ENCODE measurements around the gene FOXP1.
A peak's percentile ranks its signal among the peaks of the same experiment; 100 is the strongest.

The FOXP1 gene

DNA sequence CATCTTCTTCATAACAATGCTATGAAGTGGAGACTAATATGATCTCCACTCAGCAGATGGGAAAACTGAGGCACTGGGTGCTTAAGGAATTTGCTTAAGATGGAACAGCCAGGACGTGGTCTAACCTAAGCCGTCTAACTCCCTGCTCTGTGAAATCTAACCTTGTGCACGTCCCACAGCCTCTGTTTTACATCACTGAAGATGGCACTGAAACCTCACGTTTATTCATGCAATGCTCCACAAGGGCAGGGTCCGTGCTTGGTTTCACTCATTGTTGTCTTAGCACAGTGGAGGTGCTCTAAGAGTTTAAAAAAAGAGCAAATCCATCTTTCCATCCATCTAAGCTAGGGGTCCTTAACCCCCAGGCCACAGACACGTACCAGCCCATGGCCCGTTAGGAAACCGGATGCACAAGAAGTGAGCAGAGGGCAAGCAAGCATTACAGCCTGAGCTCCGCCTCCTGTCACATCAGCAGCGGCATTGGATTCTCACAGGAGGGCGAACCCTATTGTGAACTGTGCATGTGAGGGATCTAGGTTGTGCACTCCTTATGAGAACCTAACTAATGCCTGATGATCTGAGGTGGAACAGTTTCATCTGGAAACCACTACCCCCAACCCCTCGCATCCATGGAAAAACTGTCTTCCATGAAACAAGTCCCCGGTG lies 118.0 kb downstream of the FOXP1 start:
- TF ChIP-seq JUND (IDR thresholded peaks at IDR 0.05; ENCODE audit: low read depth): no peak
- in situ Hi-C loops (cut with HindIII; ENCODE audit: low pct_unique_long_range_greater_than_20kb, low sequenced_read_pairs): no loop called here
- DNase-seq (ENCODE audit: low read depth in 1 of 2, low spot score in 1 of 2): no peak

DNA sequence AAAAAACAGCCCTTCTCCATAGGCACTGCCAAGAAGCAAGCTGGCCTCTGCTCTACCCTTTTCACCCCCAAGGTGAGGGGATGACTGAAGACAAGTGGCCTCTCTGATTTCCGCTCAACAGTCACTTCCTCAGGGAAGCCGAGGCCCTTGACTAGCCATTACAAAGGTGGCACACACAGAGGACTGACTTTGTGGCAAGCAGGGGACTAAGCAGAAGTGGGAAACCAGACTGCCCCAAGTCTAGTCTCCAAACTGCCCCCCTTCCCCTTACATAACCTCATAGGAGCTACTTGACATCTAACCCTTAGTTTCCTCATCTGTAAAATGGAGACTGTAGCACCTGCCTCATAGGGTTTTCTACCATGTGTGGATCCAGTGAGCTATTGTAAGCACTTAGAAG lies 118.9 kb downstream of the FOXP1 start:
- in situ Hi-C loops (cut with HindIII; ENCODE audit: low pct_unique_long_range_greater_than_20kb, low sequenced_read_pairs): no loop called here
- no peak for TF ChIP-seq JUND (IDR thresholded peaks at IDR 0.05; ENCODE audit: low read depth)
- no peak for DNase-seq (ENCODE audit: low read depth in 1 of 2, low spot score in 1 of 2)

DNA sequence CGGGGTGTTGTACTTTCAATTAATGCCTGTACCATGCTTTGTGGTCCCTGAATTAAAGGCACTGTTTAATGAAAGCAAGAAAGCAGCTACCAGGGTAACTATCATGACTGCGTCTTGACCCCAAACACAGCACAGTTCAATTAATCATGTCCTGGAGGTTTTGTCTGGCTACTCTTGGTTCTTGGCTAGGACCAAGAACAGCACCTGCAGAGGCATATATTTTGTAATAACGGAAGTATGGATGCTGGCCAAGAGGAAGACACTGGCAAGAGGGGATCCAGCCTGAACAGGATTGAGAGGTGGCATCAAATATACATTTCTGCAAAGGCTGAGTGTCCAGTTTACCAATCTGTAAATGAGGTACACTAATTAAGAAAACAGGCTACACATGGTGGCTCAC lies 119.9 kb downstream of the FOXP1 start:
- no peak for DNase-seq (ENCODE audit: low read depth in 1 of 2, low spot score in 1 of 2)
- in situ Hi-C loops (cut with HindIII; ENCODE audit: low pct_unique_long_range_greater_than_20kb, low sequenced_read_pairs): no loop called here
- TF ChIP-seq JUND (IDR thresholded peaks at IDR 0.05; ENCODE audit: low read depth): no peak

DNA sequence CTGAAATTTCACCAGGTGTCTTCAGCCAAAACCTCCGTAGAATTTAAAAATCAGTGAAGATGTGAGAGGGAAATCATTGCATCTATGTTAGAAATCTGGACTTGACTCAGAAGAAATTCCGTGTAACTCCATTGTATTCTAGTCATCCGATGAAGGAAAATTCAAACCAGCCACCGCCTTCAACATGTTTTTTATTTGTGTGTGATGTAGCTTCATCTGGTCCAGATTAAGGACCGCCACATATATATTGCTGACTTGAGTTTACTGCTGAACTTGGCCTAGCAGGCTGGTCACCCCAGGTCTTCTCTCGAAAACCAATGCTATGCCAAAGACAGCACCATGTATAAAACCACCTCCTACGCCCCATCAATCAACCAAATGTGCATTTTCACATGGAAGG lies 120.9 kb downstream of the FOXP1 start:
- in situ Hi-C loops (cut with HindIII; ENCODE audit: low pct_unique_long_range_greater_than_20kb, low sequenced_read_pairs): no loop called here
- no peak for TF ChIP-seq JUND (IDR thresholded peaks at IDR 0.05; ENCODE audit: low read depth)
- DNase-seq (ENCODE audit: low read depth in 1 of 2, low spot score in 1 of 2): no peak

DNA sequence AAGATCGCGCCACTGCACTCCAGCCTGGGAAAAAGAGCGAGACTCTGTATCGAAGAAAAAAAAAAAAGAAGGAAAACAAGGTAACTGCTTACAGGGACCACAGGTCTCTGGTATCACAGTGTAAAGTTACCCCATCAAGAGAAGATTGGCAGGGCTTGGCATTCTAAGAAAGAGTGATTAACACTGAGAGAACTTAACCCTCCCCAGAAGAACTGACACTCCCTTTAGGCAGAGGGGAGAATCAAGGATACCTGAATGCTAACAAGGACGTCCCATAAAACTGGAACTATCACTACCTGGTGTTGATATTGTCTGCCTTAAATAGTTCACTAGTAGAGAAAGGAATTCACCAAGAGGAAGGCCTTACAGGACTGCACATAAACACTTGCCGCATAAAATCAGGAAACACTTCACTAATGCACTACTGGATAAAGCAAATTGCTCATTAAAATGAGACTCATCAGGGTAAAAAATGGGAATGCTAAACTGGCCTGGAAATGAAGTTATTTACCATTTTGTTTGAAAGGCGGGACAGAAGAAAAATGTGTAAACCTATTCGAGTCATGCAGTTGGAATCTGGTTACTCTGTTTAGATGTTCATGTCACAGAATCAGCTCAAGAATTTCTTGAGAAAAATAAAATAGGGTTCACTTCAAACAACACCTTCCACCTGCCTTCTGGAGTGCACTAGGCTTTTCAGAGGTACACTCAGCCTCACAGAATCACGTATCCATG lies 121.6 kb downstream of the FOXP1 start:
- in situ Hi-C loops (cut with HindIII; ENCODE audit: low pct_unique_long_range_greater_than_20kb, low sequenced_read_pairs): no loop called here
- TF ChIP-seq JUND (IDR thresholded peaks at IDR 0.05; ENCODE audit: low read depth): no peak

DNA sequence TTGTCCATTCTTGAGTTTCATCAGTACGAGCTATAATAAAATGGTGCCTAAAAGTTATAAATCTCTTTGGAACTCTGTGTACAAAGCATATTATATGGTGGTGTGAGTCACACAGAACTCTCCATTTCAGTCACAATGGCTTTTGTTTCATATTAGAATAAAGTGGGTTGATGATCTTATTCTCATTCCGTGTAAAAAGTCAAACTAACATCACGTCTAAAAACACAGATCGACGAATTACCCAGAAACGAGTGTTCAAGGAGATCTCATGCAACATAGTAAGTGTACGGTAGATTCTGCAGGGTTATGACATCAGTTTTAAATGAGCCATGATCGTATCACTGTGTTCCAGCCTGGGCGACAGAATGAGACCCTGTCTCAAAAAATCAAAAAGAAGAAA lies 122.4 kb downstream of the FOXP1 start:
- DNase-seq (ENCODE audit: low read depth in 1 of 2, low spot score in 1 of 2): no peak
- no peak for TF ChIP-seq JUND (IDR thresholded peaks at IDR 0.05; ENCODE audit: low read depth)
- in situ Hi-C loops (cut with HindIII; ENCODE audit: low pct_unique_long_range_greater_than_20kb, low sequenced_read_pairs): no loop called here

More for the DNA sequence above, 121.6 kb downstream of the FOXP1 start:
- DNase-seq (ENCODE audit: low read depth in 1 of 2, low spot score in 1 of 2): no peak

DNA sequence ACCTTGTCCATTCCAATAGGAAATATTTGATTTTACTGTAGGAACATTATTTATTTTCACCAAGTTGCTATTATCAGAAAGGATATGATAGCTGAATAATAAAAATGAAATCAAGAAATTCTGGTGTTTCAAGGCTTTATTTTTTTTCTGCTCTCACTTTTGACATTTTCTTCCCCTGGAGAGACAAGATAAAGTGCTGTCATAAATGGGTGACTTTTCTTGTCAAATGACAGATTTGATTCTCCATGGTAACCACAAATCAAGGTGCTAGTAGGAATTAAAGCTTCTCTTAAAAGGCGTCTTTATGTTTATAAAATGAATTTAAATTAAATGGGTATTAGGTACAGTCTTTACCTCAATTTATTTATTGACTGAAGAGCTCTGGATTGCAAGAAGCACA lies 124.6 kb downstream of the FOXP1 start:
- in situ Hi-C loops (cut with HindIII; ENCODE audit: low pct_unique_long_range_greater_than_20kb, low sequenced_read_pairs): no loop called here
- DNase-seq (ENCODE audit: low read depth in 1 of 2, low spot score in 1 of 2): no peak
- no peak for TF ChIP-seq JUND (IDR thresholded peaks at IDR 0.05; ENCODE audit: low read depth)

DNA sequence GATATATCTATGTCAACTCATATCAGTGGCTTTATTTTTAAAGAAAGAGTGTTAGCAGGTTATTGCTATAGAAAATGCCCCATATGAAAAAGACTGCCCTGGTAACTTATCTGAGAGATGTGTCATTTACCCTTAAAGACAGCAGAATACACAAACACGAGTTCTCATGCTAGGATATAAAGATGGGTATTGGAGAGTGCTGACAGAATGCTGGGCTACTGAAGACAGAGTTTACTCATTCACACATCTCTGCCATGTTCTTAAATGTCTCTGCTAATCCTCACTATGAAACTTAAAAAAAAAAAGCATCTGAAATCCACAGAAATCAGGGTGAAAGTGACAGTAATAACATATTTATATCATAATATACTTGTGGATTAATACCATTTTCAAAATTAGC lies 126.7 kb downstream of the FOXP1 start:
- TF ChIP-seq JUND (IDR thresholded peaks at IDR 0.05; ENCODE audit: low read depth): no peak
- in situ Hi-C loops (cut with HindIII; ENCODE audit: low pct_unique_long_range_greater_than_20kb, low sequenced_read_pairs): no loop called here
- no peak for DNase-seq (ENCODE audit: low read depth in 1 of 2, low spot score in 1 of 2)

DNA sequence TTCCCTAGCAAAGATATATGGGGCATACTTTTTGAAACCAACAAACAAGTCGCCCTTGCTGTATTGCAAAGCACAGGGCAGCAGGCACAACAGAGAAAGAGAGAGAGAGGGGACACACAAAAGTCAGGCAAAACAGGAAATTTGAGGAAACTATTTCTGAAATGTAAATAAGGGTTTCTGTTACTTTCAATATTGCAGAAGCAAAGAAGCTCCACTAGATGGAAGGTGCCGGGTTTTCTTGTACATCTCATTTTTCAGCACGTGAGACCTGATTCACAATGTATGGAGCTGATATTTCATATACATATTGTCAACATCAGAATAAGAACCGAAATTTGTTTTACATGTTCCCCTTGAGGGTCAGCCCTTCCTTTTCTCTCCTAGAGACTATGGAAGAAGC lies 127.4 kb downstream of the FOXP1 start:
- no peak for TF ChIP-seq JUND (IDR thresholded peaks at IDR 0.05; ENCODE audit: low read depth)
- in situ Hi-C loops (cut with HindIII; ENCODE audit: low pct_unique_long_range_greater_than_20kb, low sequenced_read_pairs): no loop called here
- no peak for DNase-seq (ENCODE audit: low read depth in 1 of 2, low spot score in 1 of 2)

DNA sequence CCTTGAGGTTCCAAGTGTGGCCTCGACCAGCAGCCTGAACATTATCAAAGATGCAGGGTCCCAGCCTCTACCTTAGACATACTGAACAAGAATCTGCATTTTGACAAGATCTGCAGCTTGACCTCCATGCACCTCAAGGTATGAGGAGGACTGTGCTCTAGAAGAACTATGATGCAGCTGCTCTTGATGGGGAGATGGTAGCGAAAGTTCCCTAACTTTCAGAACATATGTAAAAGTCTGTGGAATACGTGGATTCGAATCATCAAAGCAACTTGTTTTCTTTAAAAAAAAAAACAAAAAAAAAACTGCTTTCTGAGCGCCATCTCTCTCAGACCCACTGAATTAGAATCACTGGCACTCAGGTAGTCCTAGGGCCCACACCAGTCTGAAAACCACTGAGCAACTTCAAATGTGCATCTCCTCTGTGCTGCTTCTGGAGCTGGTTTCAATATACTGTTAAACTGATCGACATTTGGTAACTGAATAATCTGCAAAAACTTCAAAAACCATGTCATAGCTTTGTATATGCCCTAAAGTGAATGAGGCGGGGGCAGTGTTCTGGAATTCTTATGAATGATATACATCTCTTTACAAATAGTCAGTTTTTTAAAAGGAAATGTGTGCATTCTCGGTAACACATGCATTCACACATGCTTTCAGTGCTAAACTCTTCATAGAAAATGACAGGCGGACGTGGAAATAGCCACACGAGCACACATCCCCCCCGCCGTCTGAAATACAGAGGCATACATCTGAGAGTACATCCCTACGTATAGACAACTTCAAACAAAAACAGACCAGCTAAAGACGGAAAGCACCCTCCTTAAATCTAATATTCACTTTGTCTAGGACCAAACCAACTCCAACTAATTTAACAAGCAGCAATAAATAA lies 128.8 kb downstream of the FOXP1 start:
- in situ Hi-C loops (cut with HindIII; ENCODE audit: low pct_unique_long_range_greater_than_20kb, low sequenced_read_pairs): no loop called here
- TF ChIP-seq JUND (IDR thresholded peaks at IDR 0.05; ENCODE audit: low read depth): no peak
- no peak for DNase-seq (ENCODE audit: low read depth in 1 of 2, low spot score in 1 of 2)

DNA sequence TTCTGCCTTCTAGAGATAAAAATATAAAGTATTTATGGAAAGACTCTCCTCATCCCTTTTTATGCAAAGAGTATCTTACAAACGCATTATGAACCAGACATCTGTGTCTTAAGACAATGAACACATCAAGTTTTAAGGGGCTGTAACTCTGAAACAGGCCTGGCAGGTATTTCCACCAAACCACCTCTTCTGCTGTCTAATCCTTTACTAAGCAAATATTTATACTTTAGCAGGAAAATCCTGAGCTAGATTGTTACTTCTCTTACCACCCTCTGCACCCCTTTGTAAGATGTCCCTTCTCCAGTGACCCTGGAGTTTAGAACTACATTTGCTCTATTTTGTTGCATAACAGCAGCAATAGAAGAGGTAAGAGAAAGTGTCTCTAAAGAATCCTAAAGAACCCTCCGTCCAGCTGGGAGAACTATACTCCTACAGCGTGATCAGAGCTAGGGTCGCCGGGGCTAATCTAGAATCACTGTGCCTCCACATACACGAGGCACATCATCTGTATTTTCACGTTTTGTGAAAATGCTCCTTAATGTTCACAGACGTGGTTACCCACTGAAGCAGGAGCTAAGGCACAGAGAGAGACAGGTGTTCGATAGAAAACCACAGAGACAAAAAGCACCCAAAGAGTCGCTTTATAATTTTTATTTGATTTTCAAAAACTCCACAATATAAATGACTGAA lies 129.6 kb downstream of the FOXP1 start:
- no peak for TF ChIP-seq JUND (IDR thresholded peaks at IDR 0.05; ENCODE audit: low read depth)
- in situ Hi-C loops (cut with HindIII; ENCODE audit: low pct_unique_long_range_greater_than_20kb, low sequenced_read_pairs): no loop called here
- peak in 1 of 2 experiments; percentile 57 for DNase-seq (ENCODE audit: low read depth in 1 of 2, low spot score in 1 of 2)

DNA sequence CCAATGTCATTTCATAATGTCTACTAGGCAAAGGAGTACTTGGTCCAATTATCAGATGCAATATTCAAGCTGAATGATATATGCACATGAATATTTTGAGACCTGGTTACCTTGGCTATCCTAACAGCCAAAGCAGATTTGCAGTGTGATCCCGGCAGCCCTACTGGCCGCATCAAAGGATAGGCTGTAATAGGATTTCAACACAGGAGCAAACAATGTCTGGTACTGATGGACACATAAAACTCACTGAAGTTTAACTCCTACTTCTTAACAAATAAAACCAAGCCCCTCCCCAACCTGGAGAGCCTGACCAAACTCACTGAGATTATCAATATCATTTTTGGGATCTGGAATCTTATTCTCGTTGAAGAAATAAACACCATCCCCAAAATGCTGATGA lies 130.2 kb downstream of the FOXP1 start:
- DNase-seq (ENCODE audit: low read depth in 1 of 2, low spot score in 1 of 2): no peak
- in situ Hi-C loops (cut with HindIII; ENCODE audit: low pct_unique_long_range_greater_than_20kb, low sequenced_read_pairs): no loop called here
- no peak for TF ChIP-seq JUND (IDR thresholded peaks at IDR 0.05; ENCODE audit: low read depth)
